Neural progenitor cell (in vitro differentiated cells): ENCODE results near the gene NGF. TPM values are rescaled to one million over a fixed set of nuclear protein-coding genes. Genes with fewer than 3 reads are reported as not detected.

Experiments used
- DNase-seq: peaks from one replicate; pipeline ENCODE4 v3.0.0-alpha.2; 2016; ENCODE audit warnings: low spot score
- H2AFZ ChIP-seq: fragments of 200-600 bp; sonication (generic); replicated peaks from 2 replicates; pipeline ENCODE4 v1.6.1; 2016; ENCODE audit warnings: antibody characterized with exemption
- H3F3A ChIP-seq: fragments of 200-600 bp; sonication (generic); 2 replicates; pipeline ENCODE4 v1.6.1; 2016; ENCODE audit warnings: antibody characterized with exemption, low read depth
- H3K27ac ChIP-seq: fragments of 200-600 bp; sonication (generic); 2 replicates; pipeline ENCODE4 v1.5.1; 2016; ENCODE audit warnings: mild to moderate bottlenecking
- H3K27me3 ChIP-seq: fragments of 200-600 bp; sonication (generic); 2 replicates; pipeline ENCODE4 v1.6.1; 2016; ENCODE audit warnings: mild to moderate bottlenecking, moderate library complexity
- H3K36me3 ChIP-seq: fragments of 200-600 bp; sonication (generic); 2 replicates; pipeline ENCODE4 v1.5.1; 2016
- H3K4me1 ChIP-seq: fragments of 200-600 bp; sonication (generic); 2 replicates; pipeline ENCODE4 v1.6.1; 2016; ENCODE audit warnings: mixed run types
- H3K4me2 ChIP-seq: fragments of 200-600 bp; sonication (generic); 2 replicates; pipeline ENCODE4 v1.6.1; 2016
- H3K4me3 ChIP-seq: fragments of 200-600 bp; sonication (generic); 2 replicates; pipeline ENCODE4 v1.5.1; 2016
- H3K79me2 ChIP-seq: fragments of 200-600 bp; sonication (generic); 2 replicates; pipeline ENCODE4 v1.6.1; 2016; ENCODE audit warnings: low read depth
- H3K9ac ChIP-seq: fragments of 200-600 bp; sonication (generic); 2 replicates; pipeline ENCODE4 v1.6.1; 2016
- H3K9me3 ChIP-seq: fragments of 200-600 bp; sonication (generic); 2 replicates; pipeline ENCODE4 v1.5.1; 2016; ENCODE audit warnings: low read depth
- H4K20me1 ChIP-seq: fragments of 200-600 bp; sonication (generic); 2 replicates; pipeline ENCODE4 v1.6.1; 2016; ENCODE audit warnings: low read depth
- H3K27ac Mint-ChIP-seq: 3 replicates; pipeline ENCODE4 v1.8.0; 2021; ENCODE audit warnings: mixed read lengths
- H3K27me3 Mint-ChIP-seq: 2 replicates; pipeline ENCODE4 v1.8.0; 2022; ENCODE audit warnings: low read depth, mild to moderate bottlenecking, inconsistent platforms, moderate library complexity, mixed read lengths; ENCODE audit not compliant: insufficient read depth
- H3K36me3 Mint-ChIP-seq: 3 replicates; pipeline ENCODE4 v1.8.0; 2021; ENCODE audit warnings: mixed read lengths
- H3K4me1 Mint-ChIP-seq: 3 replicates; pipeline ENCODE4 v1.8.0; 2021; ENCODE audit warnings: mixed read lengths
- H3K4me3 Mint-ChIP-seq: 3 replicates; pipeline ENCODE4 v1.8.0; 2021; ENCODE audit warnings: mild to moderate bottlenecking, moderate library complexity, mixed read lengths
- H3K9me3 Mint-ChIP-seq: 3 replicates; pipeline ENCODE4 v1.8.0; 2020; ENCODE audit warnings: mixed read lengths
- EZH2 ChIP-seq: fragments of 200-600 bp; sonication (generic); IDR thresholded peaks from 2 replicates; pipeline ENCODE4 v1.6.1; 2017; ENCODE audit warnings: antibody characterized with exemption, mild to moderate bottlenecking, moderate library complexity
- EZH2phosphoT487 ChIP-seq: fragments of 200-600 bp; sonication (generic); IDR thresholded peaks from 2 replicates; pipeline ENCODE4 v1.6.1; 2017; ENCODE audit warnings: antibody characterized with exemption
- total RNA-seq: library from RNA; depleted of rRNA; stranded (reverse); fragments of >200 nt; gene quantifications from 2 replicates; pipeline ENCODE4 v1.2.3, GENCODE V29; 2015; ENCODE audit warnings: low replicate concordance
- TF ChIP-seq, protein P1 (sequence below): fragments of 200-600 bp; sonication (generic); IDR thresholded peaks from 2 replicates; pipeline ENCODE4 v1.5.1; 2017; ENCODE audit warnings: antibody characterized with exemption, mild to moderate bottlenecking

NGF gene
- total RNA-seq, 1 donor from 2014 or later = not detected

DNA sequence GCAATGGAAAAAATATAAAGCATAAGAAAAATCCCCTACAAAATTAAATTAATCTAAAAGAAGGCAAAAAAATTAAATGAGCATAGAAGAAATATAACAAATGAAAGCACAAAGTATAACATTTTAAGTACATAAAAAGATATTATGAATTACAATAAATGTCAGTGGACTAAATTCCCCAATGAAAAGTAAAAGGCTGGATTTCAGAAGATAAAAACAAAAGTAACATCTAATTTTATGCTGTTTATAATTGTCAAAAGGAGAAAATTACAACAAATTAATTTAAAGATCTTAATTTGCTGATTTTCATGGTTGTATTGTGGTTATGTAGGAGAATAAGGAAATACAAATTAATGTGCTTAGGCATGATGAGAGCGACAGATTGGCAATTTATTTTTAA, 92.8 kb downstream of the NGF start:
- H3K4me3 Mint-ChIP-seq = no peak overlapping the region
- Histone ChIP-seq H2AFZ (no peak overlapping the region), H4K20me1 (no peaks in the 10 kb centered on the region), H3F3A (no peaks in the 10 kb centered on the region), H3K36me3 (peaks cover 6% of the 10 kb centered on the region), H3K4me2 (no peak overlapping the region), H3K4me3 (no peak overlapping the region), H3K27ac (no peak overlapping the region), H3K27me3 (no peaks in the 10 kb centered on the region), H3K79me2 (no peaks in the 10 kb centered on the region), H3K9me3 (peaks cover 12% of the 10 kb centered on the region), H3K4me1 (no peaks in the 10 kb centered on the region), H3K9ac (no peak overlapping the region)
- peaks cover 4% of the 10 kb centered on the region for H3K9me3 Mint-ChIP-seq
- no peaks in the 10 kb centered on the region for H3K4me1 Mint-ChIP-seq
- H3K27ac Mint-ChIP-seq = no peak overlapping the region
- no peak for DNase-seq
- no peaks in the 10 kb centered on the region for H3K27me3 Mint-ChIP-seq
- TF ChIP-seq EZH2phosphoT487 (no peak), EZH2 (no peak)
- TF ChIP-seq, protein P1, sequence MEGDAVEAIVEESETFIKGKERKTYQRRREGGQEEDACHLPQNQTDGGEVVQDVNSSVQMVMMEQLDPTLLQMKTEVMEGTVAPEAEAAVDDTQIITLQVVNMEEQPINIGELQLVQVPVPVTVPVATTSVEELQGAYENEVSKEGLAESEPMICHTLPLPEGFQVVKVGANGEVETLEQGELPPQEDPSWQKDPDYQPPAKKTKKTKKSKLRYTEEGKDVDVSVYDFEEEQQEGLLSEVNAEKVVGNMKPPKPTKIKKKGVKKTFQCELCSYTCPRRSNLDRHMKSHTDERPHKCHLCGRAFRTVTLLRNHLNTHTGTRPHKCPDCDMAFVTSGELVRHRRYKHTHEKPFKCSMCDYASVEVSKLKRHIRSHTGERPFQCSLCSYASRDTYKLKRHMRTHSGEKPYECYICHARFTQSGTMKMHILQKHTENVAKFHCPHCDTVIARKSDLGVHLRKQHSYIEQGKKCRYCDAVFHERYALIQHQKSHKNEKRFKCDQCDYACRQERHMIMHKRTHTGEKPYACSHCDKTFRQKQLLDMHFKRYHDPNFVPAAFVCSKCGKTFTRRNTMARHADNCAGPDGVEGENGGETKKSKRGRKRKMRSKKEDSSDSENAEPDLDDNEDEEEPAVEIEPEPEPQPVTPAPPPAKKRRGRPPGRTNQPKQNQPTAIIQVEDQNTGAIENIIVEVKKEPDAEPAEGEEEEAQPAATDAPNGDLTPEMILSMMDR = no peak
- no peaks in the 10 kb centered on the region for H3K36me3 Mint-ChIP-seq

DNA sequence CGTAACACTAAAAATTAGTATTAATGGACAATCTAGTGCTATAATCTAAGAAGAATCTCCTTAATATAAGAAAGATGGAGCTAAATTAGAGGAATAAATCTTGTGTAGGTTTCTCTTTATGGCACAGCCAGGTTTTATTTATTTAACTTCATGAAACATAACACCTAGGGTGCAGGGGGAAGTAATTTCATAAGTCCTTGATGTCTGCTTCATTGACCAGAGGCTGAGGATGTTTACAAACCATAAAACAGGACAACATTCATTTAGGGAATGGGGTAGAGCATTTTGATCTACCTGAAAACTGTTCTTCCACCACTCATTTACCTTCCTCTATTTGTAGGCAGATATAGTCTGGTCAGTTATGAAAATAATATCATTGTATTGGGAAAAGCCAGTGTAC, 95.5 kb downstream of the NGF start:
- Histone ChIP-seq H3K9me3 (peaks cover 12% of the 10 kb centered on the region), H3K4me3 (no peak overlapping the region), H2AFZ (no peak overlapping the region), H3K4me1 (no peaks in the 10 kb centered on the region), H3K79me2 (no peaks in the 10 kb centered on the region), H3F3A (no peaks in the 10 kb centered on the region), H3K9ac (no peak overlapping the region), H3K4me2 (no peak overlapping the region), H3K27me3 (no peaks in the 10 kb centered on the region), H4K20me1 (no peaks in the 10 kb centered on the region), H3K36me3 (peaks cover 6% of the 10 kb centered on the region), H3K27ac (no peak overlapping the region)
- Mint-ChIP-seq H3K36me3 (no peaks in the 10 kb centered on the region), H3K27ac (no peak overlapping the region), H3K27me3 (peaks cover 3% of the 10 kb centered on the region), H3K4me3 (no peak overlapping the region), H3K4me1 (no peaks in the 10 kb centered on the region), H3K9me3 (peaks cover 4% of the 10 kb centered on the region)
- no peak for DNase-seq
- no peak for TF ChIP-seq EZH2
- no peak for TF ChIP-seq EZH2phosphoT487
- TF ChIP-seq, protein P1 = no peak

DNA sequence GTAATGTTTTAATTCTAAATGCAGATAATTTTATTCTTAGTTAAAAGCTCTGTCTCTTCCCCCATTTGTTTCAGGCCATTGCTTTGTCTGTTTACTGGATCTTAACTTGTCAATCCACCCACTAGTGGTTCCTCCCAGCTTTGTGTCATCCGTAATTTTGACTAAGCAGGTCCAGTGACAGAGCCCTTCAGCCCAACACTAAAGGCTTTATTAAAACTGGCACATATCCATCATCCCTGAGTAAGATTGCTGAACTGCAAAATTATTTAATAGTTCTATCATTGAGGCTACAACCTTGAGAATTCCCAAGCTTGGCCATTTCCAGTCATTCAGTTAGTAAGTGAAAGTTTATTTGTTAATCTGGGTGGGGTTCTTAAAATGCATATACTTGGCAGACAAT, 96.7 kb downstream of the NGF start:
- H3K9me3 ChIP-seq = peaks cover 12% of the 10 kb centered on the region
- H3K27ac ChIP-seq = no peak overlapping the region
- DNase-seq = no peak
- no peaks in the 10 kb centered on the region for H3K4me1 ChIP-seq
- H3K36me3 ChIP-seq = peaks cover 6% of the 10 kb centered on the region
- H4K20me1 ChIP-seq = no peaks in the 10 kb centered on the region
- no peak overlapping the region for H3K27ac Mint-ChIP-seq
- no peaks in the 10 kb centered on the region for H3K79me2 ChIP-seq
- H3K27me3 ChIP-seq = no peaks in the 10 kb centered on the region
- no peak overlapping the region for H3K4me2 ChIP-seq
- H3K9me3 Mint-ChIP-seq = peaks cover 4% of the 10 kb centered on the region
- no peaks in the 10 kb centered on the region for H3F3A ChIP-seq
- no peak overlapping the region for H3K4me3 Mint-ChIP-seq
- H3K4me1 Mint-ChIP-seq = no peaks in the 10 kb centered on the region
- no peaks in the 10 kb centered on the region for H3K36me3 Mint-ChIP-seq
- TF ChIP-seq EZH2phosphoT487 (no peak), EZH2 (no peak)
- TF ChIP-seq, protein P1 = no peak
- H3K9ac ChIP-seq = no peak overlapping the region
- no peak overlapping the region for H3K4me3 ChIP-seq
- peaks cover 3% of the 10 kb centered on the region for H3K27me3 Mint-ChIP-seq
- no peak overlapping the region for H2AFZ ChIP-seq
